H9 (cell line): Measurements from ENCODE around the gene TMEFF2. TPM values are rescaled to one million over a fixed set of nuclear protein-coding genes. Genes with fewer than 3 reads are reported as not detected.

Experiments
- DNase-seq: peaks from one replicate; pipeline ENCODE4 v3.0.0-alpha.2; 2017
- H2AFZ ChIP-seq: one replicate; pipeline ENCODE4 v1.6.1; 2013; ENCODE audit warnings: mild to moderate bottlenecking, low read length, control low read depth, moderate library complexity
- H2AK5ac ChIP-seq: 2 replicates; pipeline ENCODE4 v1.6.1; 2013; ENCODE audit warnings: low read length, control low read depth, mixed read lengths; ENCODE audit not compliant: insufficient read length
- H2BK120ac ChIP-seq: one replicate; pipeline ENCODE4 v1.6.1; 2013; ENCODE audit warnings: low read depth, mild to moderate bottlenecking, low read length, control low read depth, inconsistent platforms; ENCODE audit not compliant: poor library complexity, severe bottlenecking
- H2BK12ac ChIP-seq: 2 replicates; pipeline ENCODE4 v1.6.1; 2013; ENCODE audit warnings: low read length, control low read depth, mixed read lengths, low read depth; ENCODE audit not compliant: insufficient read length
- H2BK15ac ChIP-seq: 2 replicates; pipeline ENCODE4 v1.6.1; 2013; ENCODE audit warnings: low read depth, low read length, control low read depth
- H2BK20ac ChIP-seq: one replicate; pipeline ENCODE4 v1.6.1; 2013; ENCODE audit warnings: low read depth, mild to moderate bottlenecking, low read length, control low read depth, inconsistent platforms; ENCODE audit not compliant: poor library complexity, severe bottlenecking
- H2BK5ac ChIP-seq: 2 replicates; pipeline ENCODE4 v1.6.1; 2013; ENCODE audit warnings: low read length, control low read depth, mixed read lengths; ENCODE audit not compliant: insufficient read length
- H3K14ac ChIP-seq: 2 replicates; pipeline ENCODE4 v1.6.1; 2013; ENCODE audit warnings: low read length, control low read depth; ENCODE audit not compliant: insufficient read depth
- H3K18ac ChIP-seq: 2 replicates; pipeline ENCODE4 v1.6.1; 2013; ENCODE audit warnings: low read depth, mild to moderate bottlenecking, mixed read lengths, low read length, control low read depth; ENCODE audit not compliant: insufficient read length
- H3K23ac ChIP-seq: 2 replicates; pipeline ENCODE4 v1.6.1; 2013; ENCODE audit warnings: low read length, control low read depth, mixed read lengths, low read depth; ENCODE audit not compliant: insufficient read length
- H3K23me2 ChIP-seq: 2 replicates; pipeline ENCODE4 v1.6.1; 2013; ENCODE audit warnings: low read depth, mild to moderate bottlenecking, mixed read lengths, low read length, control low read depth; ENCODE audit not compliant: insufficient read length, poor library complexity, severe bottlenecking
- H3K27ac ChIP-seq: 2 replicates; pipeline ENCODE4 v1.5.1; 2013; ENCODE audit warnings: low read length, control low read depth, mixed read lengths, low read depth; ENCODE audit not compliant: insufficient read length
- H3K27me3 ChIP-seq: 2 replicates; pipeline ENCODE4 v1.6.1; 2013; ENCODE audit warnings: low read length, control low read depth, inconsistent platforms; ENCODE audit not compliant: insufficient read depth
- H3K4ac ChIP-seq: 2 replicates; pipeline ENCODE4 v1.6.1; 2013; ENCODE audit warnings: low read depth, mild to moderate bottlenecking, control low read depth, inconsistent platforms, low read length, moderate library complexity
- H3K4me1 ChIP-seq: 2 replicates; pipeline ENCODE4 v1.6.1; 2013; ENCODE audit warnings: low read length, control low read depth, inconsistent platforms; ENCODE audit not compliant: insufficient read depth
- H3K4me2 ChIP-seq: 2 replicates; pipeline ENCODE4 v1.6.1; 2013; ENCODE audit warnings: low read length, control low read depth, mixed read lengths; ENCODE audit not compliant: insufficient read length, insufficient read depth
- H3K56ac ChIP-seq: 2 replicates; pipeline ENCODE4 v1.6.1; 2013; ENCODE audit warnings: low read depth, mild to moderate bottlenecking, mixed read lengths, low read length, control low read depth; ENCODE audit not compliant: insufficient read length
- H3K79me1 ChIP-seq: 2 replicates; pipeline ENCODE4 v1.6.1; 2013; ENCODE audit warnings: low read depth, mild to moderate bottlenecking, moderate library complexity, low read length, control low read depth, inconsistent platforms; ENCODE audit not compliant: insufficient read depth, poor library complexity, severe bottlenecking
- H3K79me2 ChIP-seq: 2 replicates; pipeline ENCODE4 v1.6.1; 2013; ENCODE audit warnings: low read length, control low read depth, inconsistent platforms; ENCODE audit not compliant: insufficient read depth
- H3K9ac ChIP-seq: 2 replicates; pipeline ENCODE4 v1.6.1; 2013; ENCODE audit warnings: low read length, control low read depth, mixed read lengths; ENCODE audit not compliant: insufficient read length; ENCODE audit errors: extremely low read depth
- H3K9me3 ChIP-seq: one replicate; pipeline ENCODE4 v1.6.1; 2013; ENCODE audit warnings: low read depth, low read length, inconsistent platforms; ENCODE audit not compliant: control insufficient read depth
- H3T11ph ChIP-seq: one replicate; pipeline ENCODE4 v1.6.1; 2013; ENCODE audit warnings: mild to moderate bottlenecking, low read length, control low read depth, inconsistent platforms
- H4K20me1 ChIP-seq: one replicate; pipeline ENCODE4 v1.6.1; 2013; ENCODE audit not compliant: control insufficient read depth, insufficient read length, insufficient read depth
- H4K5ac ChIP-seq: 2 replicates; pipeline ENCODE4 v1.6.1; 2013; ENCODE audit warnings: low read depth, mild to moderate bottlenecking, mixed read lengths, low read length, control low read depth; ENCODE audit not compliant: insufficient read length
- H4K8ac ChIP-seq: replicated peaks from 2 replicates; pipeline ENCODE4 v1.6.1; 2013; ENCODE audit warnings: low read length, control low read depth, mixed read lengths, low read depth; ENCODE audit not compliant: insufficient read length
- H4K91ac ChIP-seq: 2 replicates; pipeline ENCODE4 v1.6.1; 2013; ENCODE audit warnings: low read depth, mild to moderate bottlenecking, moderate library complexity, mixed read lengths, low read length, control low read depth; ENCODE audit not compliant: insufficient read length
- H3K27ac Mint-ChIP-seq, 3 experiments: 2 replicates in 2 of 3; 3 replicates in 1 of 3; pipeline ENCODE4 v1.8.0; 2020 to 2021; ENCODE audit warnings: mixed read lengths in 3 of 3, mild to moderate bottlenecking in 1 of 3, moderate library complexity in 1 of 3
- H3K27me3 Mint-ChIP-seq: 2 replicates; pipeline ENCODE4 v1.8.0; 2021; ENCODE audit warnings: low read depth, mild to moderate bottlenecking, moderate library complexity, mixed read lengths
- H3K36me3 Mint-ChIP-seq, 3 experiments: 2 replicates in 2 of 3; 3 replicates in 1 of 3; pipeline ENCODE4 v1.8.0; 2020 to 2021; ENCODE audit warnings: low read depth in 3 of 3, mixed read lengths in 3 of 3; ENCODE audit not compliant: insufficient read depth in 1 of 3
- H3K4me1 Mint-ChIP-seq, 2 experiments: 2 replicates each; pipeline ENCODE4 v1.8.0; 2020; ENCODE audit warnings: mixed read lengths in 2 of 2
- H3K4me3 Mint-ChIP-seq, 2 experiments: 2 replicates in 1 of 2; 3 replicates in 1 of 2; pipeline ENCODE4 v1.8.0; 2020 to 2021; ENCODE audit warnings: mild to moderate bottlenecking in 2 of 2, mixed read lengths in 2 of 2, moderate library complexity in 1 of 2
- H3K9me3 Mint-ChIP-seq, 2 experiments: 2 replicates in 1 of 2; 3 replicates in 1 of 2; pipeline ENCODE4 v1.8.0; 2020; ENCODE audit warnings: mild to moderate bottlenecking in 2 of 2, mixed read lengths in 2 of 2, moderate library complexity in 1 of 2
- total RNA-seq: library from RNA; stranded (reverse); gene quantifications from 2 replicates; pipeline ENCODE4 v1.2.1, GENCODE V29; 2021
- TF ChIP-seq, protein P1 (sequence below): fragments of 200-600 bp; sonication (generic); conservative IDR thresholded peaks from 3 replicates; pipeline ENCODE4 v1.8.0; 2021; ENCODE audit warnings: antibody characterized with exemption, mild to moderate bottlenecking

The TMEFF2 gene
- total RNA-seq, 1 experiment from 2014 or later: 0.39 TPM

DNA sequence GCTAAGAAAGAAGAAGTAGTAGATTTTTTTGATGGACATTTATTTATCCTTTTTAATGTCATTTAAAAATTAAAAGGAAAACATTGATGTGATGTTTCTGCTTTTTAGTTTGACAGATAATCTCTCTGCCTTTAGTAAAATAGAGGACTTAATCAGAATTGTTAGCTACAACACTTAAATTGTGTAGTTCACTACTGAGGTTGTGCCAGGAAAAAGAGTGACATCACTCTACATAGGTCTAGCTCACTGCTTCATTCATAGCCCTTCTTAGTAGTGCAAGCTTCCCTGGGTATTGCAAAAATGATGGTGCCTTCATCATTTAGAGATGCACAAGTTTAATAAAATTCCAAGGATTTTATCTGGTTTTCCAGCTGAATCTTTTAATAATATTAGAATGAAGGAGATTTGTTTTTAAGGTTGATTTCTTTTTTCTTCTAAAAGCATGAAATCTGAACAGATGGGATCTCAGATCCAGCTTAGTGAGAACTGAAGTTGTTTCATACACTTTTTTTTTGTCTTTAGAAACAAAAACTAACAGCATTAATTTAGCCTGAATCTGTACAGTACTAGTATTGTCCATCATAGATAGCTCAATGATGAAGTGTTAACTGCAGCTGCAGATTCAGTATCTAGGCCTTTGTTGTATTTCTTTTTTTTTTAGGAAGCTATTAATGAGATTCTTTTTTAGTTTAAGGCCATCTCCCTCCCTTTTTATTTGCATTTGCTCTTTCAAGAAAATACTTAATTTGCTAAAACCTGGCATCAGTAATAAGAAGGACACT lies 20.6 kb upstream of the TMEFF2 start:
- Mint-ChIP-seq H3K36me3 (no peaks in the 10 kb centered on the region), H3K4me3 (no peak overlapping the region), H3K4me1 (peaks cover 4% of the 10 kb centered on the region in 2 experiments; a peak in 2 of 4 replicates), H3K27me3 (no peaks in the 10 kb centered on the region), H3K9me3 (no peaks in the 10 kb centered on the region; a peak in 1 of 5 replicates), H3K27ac (no peak overlapping the region)
- H4K20me1 ChIP-seq: no peaks in the 10 kb centered on the region
- no peak overlapping the region for H3K27ac ChIP-seq
- no peak for DNase-seq
- no peak overlapping the region for H3K14ac ChIP-seq
- H3K27me3 ChIP-seq: no peaks in the 10 kb centered on the region
- H3K23ac ChIP-seq: no peak overlapping the region
- H2BK20ac ChIP-seq: no peak overlapping the region
- H2BK120ac ChIP-seq: no peak overlapping the region
- H2BK15ac ChIP-seq: no peak overlapping the region
- no peak overlapping the region for H4K8ac ChIP-seq
- no peaks in the 10 kb centered on the region for H3K4me1 ChIP-seq
- H4K5ac ChIP-seq: no peak overlapping the region
- H3K9ac ChIP-seq: no peak overlapping the region
- H4K91ac ChIP-seq: no peak overlapping the region
- no peaks in the 10 kb centered on the region for H3K23me2 ChIP-seq
- H3K18ac ChIP-seq: no peak overlapping the region
- no peak overlapping the region for H2AK5ac ChIP-seq
- no peak overlapping the region for H2BK12ac ChIP-seq
- H3K79me2 ChIP-seq: no peaks in the 10 kb centered on the region
- H2AFZ ChIP-seq: no peak overlapping the region
- no peak overlapping the region for H3T11ph ChIP-seq
- no peak overlapping the region for H2BK5ac ChIP-seq
- no peak overlapping the region for H3K56ac ChIP-seq
- no peaks in the 10 kb centered on the region for H3K79me1 ChIP-seq
- TF ChIP-seq, protein P1, sequence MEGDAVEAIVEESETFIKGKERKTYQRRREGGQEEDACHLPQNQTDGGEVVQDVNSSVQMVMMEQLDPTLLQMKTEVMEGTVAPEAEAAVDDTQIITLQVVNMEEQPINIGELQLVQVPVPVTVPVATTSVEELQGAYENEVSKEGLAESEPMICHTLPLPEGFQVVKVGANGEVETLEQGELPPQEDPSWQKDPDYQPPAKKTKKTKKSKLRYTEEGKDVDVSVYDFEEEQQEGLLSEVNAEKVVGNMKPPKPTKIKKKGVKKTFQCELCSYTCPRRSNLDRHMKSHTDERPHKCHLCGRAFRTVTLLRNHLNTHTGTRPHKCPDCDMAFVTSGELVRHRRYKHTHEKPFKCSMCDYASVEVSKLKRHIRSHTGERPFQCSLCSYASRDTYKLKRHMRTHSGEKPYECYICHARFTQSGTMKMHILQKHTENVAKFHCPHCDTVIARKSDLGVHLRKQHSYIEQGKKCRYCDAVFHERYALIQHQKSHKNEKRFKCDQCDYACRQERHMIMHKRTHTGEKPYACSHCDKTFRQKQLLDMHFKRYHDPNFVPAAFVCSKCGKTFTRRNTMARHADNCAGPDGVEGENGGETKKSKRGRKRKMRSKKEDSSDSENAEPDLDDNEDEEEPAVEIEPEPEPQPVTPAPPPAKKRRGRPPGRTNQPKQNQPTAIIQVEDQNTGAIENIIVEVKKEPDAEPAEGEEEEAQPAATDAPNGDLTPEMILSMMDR: no peak
- H3K4ac ChIP-seq: no peak overlapping the region
- H3K9me3 ChIP-seq: no peaks in the 10 kb centered on the region
- no peak overlapping the region for H3K4me2 ChIP-seq
